GM23338 (cell line): ENCODE data around the gene PCP4L1.

ENCODE experiments used
- CREB1 ChIP-seq: fragments of 250-450 bp; sonication (Bioruptor Pico); IDR thresholded peaks from 2 replicates; pipeline ENCODE4 v1.5.0; 2020; ENCODE audit warnings: low read depth, mild to moderate bottlenecking, moderate library complexity
- CTCF ChIP-seq, 2 experiments: fragments of 200-600 bp in 1 of 2; sonication (generic) in 1 of 2; conservative IDR thresholded peaks; 2 replicates each; pipeline versions ENCODE4 v1.5.1 to v1.6.1; 2016 to 2017; ENCODE audit warnings: antibody characterized with exemption in 2 of 2, low read depth in 2 of 2, mild to moderate bottlenecking in 2 of 2, moderate library complexity in 1 of 2
- EZH2 ChIP-seq: fragments of 200-600 bp; sonication (generic); IDR thresholded peaks from one replicate; pipeline ENCODE4 v1.8.0; 2017; ENCODE audit warnings: antibody characterized with exemption, mild to moderate bottlenecking, low read depth; ENCODE audit not compliant: unreplicated experiment
- EZH2phosphoT487 ChIP-seq: fragments of 200-600 bp; sonication (generic); IDR thresholded peaks from one replicate; pipeline ENCODE4 v1.8.1; 2018; ENCODE audit warnings: antibody characterized with exemption; ENCODE audit not compliant: unreplicated experiment
- JUNB ChIP-seq: IDR thresholded peaks from one replicate; pipeline ENCODE4 v1.6.1; 2016; ENCODE audit warnings: antibody characterized with exemption; ENCODE audit not compliant: unreplicated experiment
- NANOG ChIP-seq: IDR thresholded peaks from 2 replicates; pipeline ENCODE4 v1.6.1; 2016; ENCODE audit warnings: antibody characterized with exemption, borderline replicate concordance
- POLR2AphosphoS5 ChIP-seq: IDR thresholded peaks from 2 replicates; pipeline ENCODE4 v1.6.1; 2016; ENCODE audit warnings: antibody characterized with exemption, low read depth
- STAT1 ChIP-seq: IDR thresholded peaks from one replicate; pipeline ENCODE4 v1.6.1; 2016; ENCODE audit warnings: antibody characterized with exemption; ENCODE audit not compliant: unreplicated experiment
- TF ChIP-seq, protein P1 (sequence below): IDR thresholded peaks from one replicate; pipeline ENCODE4 v1.6.1; 2018; ENCODE audit warnings: antibody characterized with exemption; ENCODE audit not compliant: unreplicated experiment
- TF ChIP-seq, protein P2 (sequence below): IDR thresholded peaks from 2 replicates; pipeline ENCODE4 v1.6.1; 2016; ENCODE audit warnings: antibody characterized with exemption
- TF ChIP-seq, protein P3 (sequence below): fragments of 250-450 bp; sonication (Bioruptor Pico); IDR thresholded peaks from 2 replicates; pipeline ENCODE4 v1.5.0; 2020; ENCODE audit warnings: mild to moderate bottlenecking, moderate library complexity

GRCh38 chr1:161222175-161223019 lies 36.1 kb upstream of the PCP4L1 start:
- TF ChIP-seq EZH2 (no peak), CREB1 (CRISPR knock-in tag) (no peak), CTCF (conservative IDR thresholded peaks at IDR 0.05; ENCODE audit: low read depth in 2 of 2) (no peak), STAT1 (no peak), POLR2AphosphoS5 (no peak), EZH2phosphoT487 (no peak), JUNB (no peak), NANOG (no peak)
- TF ChIP-seq, protein P1, sequence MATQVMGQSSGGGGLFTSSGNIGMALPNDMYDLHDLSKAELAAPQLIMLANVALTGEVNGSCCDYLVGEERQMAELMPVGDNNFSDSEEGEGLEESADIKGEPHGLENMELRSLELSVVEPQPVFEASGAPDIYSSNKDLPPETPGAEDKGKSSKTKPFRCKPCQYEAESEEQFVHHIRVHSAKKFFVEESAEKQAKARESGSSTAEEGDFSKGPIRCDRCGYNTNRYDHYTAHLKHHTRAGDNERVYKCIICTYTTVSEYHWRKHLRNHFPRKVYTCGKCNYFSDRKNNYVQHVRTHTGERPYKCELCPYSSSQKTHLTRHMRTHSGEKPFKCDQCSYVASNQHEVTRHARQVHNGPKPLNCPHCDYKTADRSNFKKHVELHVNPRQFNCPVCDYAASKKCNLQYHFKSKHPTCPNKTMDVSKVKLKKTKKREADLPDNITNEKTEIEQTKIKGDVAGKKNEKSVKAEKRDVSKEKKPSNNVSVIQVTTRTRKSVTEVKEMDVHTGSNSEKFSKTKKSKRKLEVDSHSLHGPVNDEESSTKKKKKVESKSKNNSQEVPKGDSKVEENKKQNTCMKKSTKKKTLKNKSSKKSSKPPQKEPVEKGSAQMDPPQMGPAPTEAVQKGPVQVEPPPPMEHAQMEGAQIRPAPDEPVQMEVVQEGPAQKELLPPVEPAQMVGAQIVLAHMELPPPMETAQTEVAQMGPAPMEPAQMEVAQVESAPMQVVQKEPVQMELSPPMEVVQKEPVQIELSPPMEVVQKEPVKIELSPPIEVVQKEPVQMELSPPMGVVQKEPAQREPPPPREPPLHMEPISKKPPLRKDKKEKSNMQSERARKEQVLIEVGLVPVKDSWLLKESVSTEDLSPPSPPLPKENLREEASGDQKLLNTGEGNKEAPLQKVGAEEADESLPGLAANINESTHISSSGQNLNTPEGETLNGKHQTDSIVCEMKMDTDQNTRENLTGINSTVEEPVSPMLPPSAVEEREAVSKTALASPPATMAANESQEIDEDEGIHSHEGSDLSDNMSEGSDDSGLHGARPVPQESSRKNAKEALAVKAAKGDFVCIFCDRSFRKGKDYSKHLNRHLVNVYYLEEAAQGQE: no peak
- TF ChIP-seq, protein P2, sequence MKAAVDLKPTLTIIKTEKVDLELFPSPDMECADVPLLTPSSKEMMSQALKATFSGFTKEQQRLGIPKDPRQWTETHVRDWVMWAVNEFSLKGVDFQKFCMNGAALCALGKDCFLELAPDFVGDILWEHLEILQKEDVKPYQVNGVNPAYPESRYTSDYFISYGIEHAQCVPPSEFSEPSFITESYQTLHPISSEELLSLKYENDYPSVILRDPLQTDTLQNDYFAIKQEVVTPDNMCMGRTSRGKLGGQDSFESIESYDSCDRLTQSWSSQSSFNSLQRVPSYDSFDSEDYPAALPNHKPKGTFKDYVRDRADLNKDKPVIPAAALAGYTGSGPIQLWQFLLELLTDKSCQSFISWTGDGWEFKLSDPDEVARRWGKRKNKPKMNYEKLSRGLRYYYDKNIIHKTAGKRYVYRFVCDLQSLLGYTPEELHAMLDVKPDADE: no peak
- TF ChIP-seq, protein P3, sequence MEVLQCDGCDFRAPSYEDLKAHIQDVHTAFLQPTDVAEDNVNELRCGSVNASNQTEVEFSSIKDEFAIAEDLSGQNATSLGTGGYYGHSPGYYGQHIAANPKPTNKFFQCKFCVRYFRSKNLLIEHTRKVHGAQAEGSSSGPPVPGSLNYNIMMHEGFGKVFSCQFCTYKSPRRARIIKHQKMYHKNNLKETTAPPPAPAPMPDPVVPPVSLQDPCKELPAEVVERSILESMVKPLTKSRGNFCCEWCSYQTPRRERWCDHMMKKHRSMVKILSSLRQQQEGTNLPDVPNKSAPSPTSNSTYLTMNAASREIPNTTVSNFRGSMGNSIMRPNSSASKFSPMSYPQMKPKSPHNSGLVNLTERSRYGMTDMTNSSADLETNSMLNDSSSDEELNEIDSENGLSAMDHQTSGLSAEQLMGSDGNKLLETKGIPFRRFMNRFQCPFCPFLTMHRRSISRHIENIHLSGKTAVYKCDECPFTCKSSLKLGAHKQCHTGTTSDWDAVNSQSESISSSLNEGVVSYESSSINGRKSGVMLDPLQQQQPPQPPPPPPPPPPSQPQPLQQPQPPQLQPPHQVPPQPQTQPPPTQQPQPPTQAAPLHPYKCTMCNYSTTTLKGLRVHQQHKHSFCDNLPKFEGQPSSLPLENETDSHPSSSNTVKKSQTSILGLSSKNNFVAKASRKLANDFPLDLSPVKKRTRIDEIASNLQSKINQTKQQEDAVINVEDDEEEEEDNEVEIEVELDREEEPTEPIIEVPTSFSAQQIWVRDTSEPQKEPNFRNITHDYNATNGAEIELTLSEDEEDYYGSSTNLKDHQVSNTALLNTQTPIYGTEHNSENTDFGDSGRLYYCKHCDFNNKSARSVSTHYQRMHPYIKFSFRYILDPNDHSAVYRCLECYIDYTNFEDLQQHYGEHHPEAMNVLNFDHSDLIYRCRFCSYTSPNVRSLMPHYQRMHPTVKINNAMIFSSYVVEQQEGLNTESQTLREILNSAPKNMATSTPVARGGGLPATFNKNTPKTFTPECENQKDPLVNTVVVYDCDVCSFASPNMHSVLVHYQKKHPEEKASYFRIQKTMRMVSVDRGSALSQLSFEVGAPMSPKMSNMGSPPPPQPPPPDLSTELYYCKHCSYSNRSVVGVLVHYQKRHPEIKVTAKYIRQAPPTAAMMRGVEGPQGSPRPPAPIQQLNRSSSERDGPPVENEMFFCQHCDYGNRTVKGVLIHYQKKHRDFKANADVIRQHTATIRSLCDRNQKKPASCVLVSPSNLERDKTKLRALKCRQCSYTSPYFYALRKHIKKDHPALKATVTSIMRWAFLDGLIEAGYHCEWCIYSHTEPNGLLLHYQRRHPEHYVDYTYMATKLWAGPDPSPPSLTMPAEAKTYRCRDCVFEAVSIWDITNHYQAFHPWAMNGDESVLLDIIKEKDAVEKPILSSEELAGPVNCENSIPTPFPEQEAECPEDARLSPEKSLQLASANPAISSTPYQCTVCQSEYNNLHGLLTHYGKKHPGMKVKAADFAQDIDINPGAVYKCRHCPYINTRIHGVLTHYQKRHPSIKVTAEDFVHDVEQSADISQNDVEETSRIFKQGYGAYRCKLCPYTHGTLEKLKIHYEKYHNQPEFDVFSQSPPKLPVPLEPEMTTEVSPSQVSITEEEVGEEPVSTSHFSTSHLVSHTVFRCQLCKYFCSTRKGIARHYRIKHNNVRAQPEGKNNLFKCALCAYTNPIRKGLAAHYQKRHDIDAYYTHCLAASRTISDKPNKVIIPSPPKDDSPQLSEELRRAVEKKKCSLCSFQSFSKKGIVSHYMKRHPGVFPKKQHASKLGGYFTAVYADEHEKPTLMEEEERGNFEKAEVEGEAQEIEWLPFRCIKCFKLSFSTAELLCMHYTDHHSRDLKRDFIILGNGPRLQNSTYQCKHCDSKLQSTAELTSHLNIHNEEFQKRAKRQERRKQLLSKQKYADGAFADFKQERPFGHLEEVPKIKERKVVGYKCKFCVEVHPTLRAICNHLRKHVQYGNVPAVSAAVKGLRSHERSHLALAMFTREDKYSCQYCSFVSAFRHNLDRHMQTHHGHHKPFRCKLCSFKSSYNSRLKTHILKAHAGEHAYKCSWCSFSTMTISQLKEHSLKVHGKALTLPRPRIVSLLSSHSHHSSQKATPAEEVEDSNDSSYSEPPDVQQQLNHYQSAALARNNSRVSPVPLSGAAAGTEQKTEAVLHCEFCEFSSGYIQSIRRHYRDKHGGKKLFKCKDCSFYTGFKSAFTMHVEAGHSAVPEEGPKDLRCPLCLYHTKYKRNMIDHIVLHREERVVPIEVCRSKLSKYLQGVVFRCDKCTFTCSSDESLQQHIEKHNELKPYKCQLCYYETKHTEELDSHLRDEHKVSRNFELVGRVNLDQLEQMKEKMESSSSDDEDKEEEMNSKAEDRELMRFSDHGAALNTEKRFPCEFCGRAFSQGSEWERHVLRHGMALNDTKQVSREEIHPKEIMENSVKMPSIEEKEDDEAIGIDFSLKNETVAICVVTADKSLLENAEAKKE: no peak
